GM06990 (cell line): ENCODE results near the gene SMIM38.
"Not testable (repeated sequence)": the region's sequence is repeated elsewhere in the genome, so short reads cannot be mapped to it uniquely, and the experiment has no call there.

Experiments
- DNase-seq: peaks from one replicate; pipeline ENCODE4 v3.0.0-alpha.2; 2011; ENCODE audit not compliant: insufficient read length; ENCODE audit errors: extremely low read depth
- H3K27me3 ChIP-seq: replicated peaks from 2 replicates; pipeline ENCODE4 v1.6.0; 2011; ENCODE audit warnings: low read length; ENCODE audit not compliant: control insufficient read depth, insufficient read depth
- H3K36me3 ChIP-seq: 2 replicates; pipeline ENCODE4 v1.5.1; 2011; ENCODE audit warnings: low read length; ENCODE audit not compliant: control insufficient read depth, insufficient read depth
- H3K4me3 ChIP-seq: replicated peaks from 2 replicates; pipeline ENCODE4 v1.5.1; 2011; ENCODE audit warnings: low read depth, mild to moderate bottlenecking, control low read depth, low read length
- TF ChIP-seq, protein P1 (sequence below): IDR thresholded peaks from 2 replicates; pipeline ENCODE4 v1.5.1; 2011; ENCODE audit warnings: low read length, control low read depth, mild to moderate bottlenecking, inconsistent platforms; ENCODE audit not compliant: insufficient read depth, poor library complexity, severe bottlenecking

SMIM38 gene

GRCh38 chr11:69133251-69133650 lies 22.5 kb upstream of the SMIM38 start:
- H3K4me3 ChIP-seq: no peak overlapping the region
- no peaks in the 10 kb centered on the region for H3K36me3 ChIP-seq
- H3K27me3 ChIP-seq: no peaks in the 10 kb centered on the region
- DNase-seq: no peak
- TF ChIP-seq, protein P1, sequence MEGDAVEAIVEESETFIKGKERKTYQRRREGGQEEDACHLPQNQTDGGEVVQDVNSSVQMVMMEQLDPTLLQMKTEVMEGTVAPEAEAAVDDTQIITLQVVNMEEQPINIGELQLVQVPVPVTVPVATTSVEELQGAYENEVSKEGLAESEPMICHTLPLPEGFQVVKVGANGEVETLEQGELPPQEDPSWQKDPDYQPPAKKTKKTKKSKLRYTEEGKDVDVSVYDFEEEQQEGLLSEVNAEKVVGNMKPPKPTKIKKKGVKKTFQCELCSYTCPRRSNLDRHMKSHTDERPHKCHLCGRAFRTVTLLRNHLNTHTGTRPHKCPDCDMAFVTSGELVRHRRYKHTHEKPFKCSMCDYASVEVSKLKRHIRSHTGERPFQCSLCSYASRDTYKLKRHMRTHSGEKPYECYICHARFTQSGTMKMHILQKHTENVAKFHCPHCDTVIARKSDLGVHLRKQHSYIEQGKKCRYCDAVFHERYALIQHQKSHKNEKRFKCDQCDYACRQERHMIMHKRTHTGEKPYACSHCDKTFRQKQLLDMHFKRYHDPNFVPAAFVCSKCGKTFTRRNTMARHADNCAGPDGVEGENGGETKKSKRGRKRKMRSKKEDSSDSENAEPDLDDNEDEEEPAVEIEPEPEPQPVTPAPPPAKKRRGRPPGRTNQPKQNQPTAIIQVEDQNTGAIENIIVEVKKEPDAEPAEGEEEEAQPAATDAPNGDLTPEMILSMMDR: no peak

- peak; percentile 71 for DNase-seq
- not testable (repeated sequence) for H3K4me3 ChIP-seq, H3K36me3 ChIP-seq, H3K27me3 ChIP-seq
These were observed 21.6 kb upstream of the SMIM38 start for GRCh38 chr11:69134182-69134581.

GRCh38 chr11:69134957-69135356 lies 20.8 kb upstream of the SMIM38 start:
- Histone ChIP-seq H3K4me3 (no peak overlapping the region), H3K36me3 (no peaks in the 10 kb centered on the region), H3K27me3 (no peaks in the 10 kb centered on the region)
- TF ChIP-seq, protein P1: no peak
- DNase-seq: no peak

DNA sequence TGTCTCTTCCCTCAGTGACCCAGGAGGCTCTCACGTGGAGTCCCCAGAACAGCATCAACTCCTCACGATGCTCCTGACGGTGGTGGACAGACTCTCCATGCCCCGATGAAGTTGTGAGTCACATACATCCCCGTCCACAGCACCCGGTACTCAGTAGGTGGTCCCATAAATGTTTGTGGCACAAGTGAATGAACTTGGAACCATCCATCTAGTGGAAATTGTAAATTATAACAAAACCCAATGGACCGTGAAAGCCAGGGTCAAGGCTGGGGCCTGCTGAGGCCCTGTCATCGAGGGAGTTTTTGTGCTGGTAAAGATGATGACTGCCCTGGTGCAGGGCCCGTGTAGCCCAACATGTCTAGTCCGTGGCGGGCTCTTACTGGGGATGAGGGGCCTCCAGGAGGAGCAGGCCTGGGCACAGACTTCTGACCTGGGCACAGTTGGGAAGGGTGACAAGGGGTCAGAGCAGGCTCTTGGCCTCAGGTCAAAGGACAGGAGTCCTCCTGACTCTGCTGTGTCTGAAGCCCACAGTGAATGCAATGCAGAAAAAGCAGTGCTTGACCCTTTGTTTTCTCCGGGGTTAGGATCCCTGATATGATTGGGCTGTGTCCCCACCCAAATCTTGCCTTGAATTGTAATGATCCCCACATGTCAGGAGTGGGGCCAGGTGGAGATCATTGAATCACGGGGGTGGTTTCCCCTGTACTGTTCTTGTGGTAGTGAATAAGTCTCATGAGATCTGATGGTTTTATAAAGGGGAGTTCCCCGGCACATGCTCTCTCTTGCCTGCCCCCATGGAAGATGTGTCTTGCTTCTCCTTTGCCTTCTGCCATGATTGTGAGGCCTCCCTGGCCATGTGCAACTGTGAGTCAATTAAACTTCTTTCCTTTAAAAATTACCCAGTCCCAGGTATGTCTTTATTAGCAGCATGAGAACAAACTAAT lies 20.0 kb upstream of the SMIM38 start:
- DNase-seq: no peak
- Histone ChIP-seq H3K4me3 (no peak overlapping the region), H3K27me3 (no peaks in the 10 kb centered on the region), H3K36me3 (no peaks in the 10 kb centered on the region)
- TF ChIP-seq, protein P1: no peak

DNA sequence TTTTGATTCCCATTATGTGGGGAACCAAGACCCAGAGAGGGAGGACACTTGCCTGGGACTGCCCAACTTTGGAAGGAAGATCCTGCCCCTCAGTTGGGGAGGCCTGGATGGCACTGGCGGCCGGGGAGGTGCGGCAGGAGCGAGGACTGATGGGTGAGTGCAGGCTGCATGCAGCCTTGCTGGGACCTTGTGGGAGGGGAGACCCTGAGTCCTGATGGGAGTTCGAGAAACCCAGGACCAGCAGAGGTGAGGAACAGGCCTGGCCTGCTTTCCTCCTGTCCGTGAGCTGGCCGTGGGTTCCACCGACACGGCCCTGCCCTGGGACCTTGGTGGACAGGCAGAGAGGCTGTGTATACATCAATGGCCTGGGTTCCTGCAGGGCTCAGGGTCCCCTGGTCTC lies 19.3 kb upstream of the SMIM38 start:
- no peak for DNase-seq
- TF ChIP-seq, protein P1: no peak
- Histone ChIP-seq H3K36me3 (no peaks in the 10 kb centered on the region), H3K27me3 (no peaks in the 10 kb centered on the region), H3K4me3 (no peak overlapping the region)

DNA sequence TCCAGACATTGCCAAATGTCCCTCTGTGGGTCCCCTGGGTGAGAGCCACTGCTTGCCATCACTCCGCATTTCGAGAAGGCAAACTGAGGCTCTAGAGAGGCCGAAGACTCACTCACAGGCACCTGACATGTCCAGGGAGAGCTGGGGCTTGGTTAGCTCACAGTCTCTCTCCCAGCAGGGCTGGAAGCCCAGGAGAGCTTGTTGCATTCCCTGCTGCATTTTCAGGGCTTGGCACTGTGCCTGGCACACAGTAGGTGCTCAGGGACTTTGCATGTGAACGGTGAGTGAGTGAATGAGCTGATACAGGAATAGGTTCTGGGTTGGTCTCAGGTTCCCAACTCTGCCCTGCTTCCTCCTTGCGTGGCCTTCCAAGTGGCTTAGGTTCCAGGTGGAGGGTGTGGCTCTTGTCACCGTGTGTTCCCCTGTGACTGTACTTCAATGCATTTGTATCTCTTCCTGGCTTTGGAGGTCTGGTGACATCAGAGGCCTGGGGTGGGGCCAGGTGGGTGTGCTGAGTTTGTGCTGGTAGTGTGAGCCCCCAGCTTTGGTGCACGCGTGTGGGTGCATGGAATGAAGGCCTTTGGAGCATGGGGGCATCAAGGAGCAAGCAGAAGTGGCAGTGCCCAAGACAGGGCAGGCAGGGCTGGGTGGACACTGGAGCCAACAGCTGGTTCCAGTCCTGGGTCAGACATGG lies 18.4 kb upstream of the SMIM38 start:
- no peaks in the 10 kb centered on the region for H3K36me3 ChIP-seq
- no peaks in the 10 kb centered on the region for H3K27me3 ChIP-seq
- TF ChIP-seq, protein P1: no peak
- no peak overlapping the region for H3K4me3 ChIP-seq
- no peak for DNase-seq
